Effector CD8-positive, alpha-beta T cell (primary cell): ENCODE measurements around the gene LINC01488.

Experiments
- DNase-seq: peaks from one replicate; lab custom pipeline; 2025; lab: John Stamatoyannopoulos, UW

Gene LINC01488

DNA sequence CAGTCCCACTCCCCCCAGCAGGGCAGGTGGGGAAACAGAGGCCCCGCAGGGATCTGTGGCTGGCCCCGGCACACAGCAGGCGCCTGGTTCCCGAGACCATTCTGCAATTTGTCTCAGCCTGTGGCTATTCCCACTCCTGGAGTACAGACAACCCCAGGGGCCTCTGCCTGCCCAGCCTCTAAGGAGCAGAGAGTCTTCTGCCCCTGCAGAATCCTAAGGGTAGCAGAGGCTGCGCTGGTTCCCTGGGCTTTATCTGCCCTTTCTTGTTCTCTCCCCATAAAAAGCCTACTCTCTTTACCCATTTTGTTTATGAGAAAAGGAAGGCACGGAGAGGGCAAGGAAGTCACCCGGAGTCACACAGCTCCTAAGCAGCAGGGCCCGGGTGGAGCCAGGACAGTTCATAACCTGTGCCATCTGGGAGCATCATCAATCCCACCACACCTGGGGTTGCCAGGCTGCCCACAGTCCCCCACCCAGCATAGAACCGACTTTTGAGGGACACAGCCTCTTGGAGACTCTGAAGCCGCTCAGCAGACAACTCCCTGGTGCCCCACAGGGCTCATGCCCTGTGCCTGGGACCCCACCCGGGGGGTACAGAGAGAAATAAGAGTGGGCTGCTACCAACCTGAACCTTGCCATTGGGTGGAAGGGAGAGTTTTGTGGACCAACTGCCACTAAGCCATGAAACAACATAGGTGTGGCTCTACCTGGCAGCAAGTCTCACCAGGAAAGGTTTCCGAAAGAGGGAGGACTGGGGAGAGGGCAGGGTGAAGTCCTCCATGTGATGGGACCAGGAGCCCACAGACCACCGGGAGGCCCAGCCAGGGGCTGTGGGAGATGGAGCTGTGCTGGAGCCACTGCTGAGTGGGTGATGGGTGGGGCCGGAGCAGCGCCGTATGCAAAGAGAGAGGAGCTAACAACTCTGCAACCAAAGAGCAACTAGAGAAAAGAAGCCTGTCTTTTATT lies 17.2 kb upstream of the LINC01488 start:
- no peak for DNase-seq

DNA sequence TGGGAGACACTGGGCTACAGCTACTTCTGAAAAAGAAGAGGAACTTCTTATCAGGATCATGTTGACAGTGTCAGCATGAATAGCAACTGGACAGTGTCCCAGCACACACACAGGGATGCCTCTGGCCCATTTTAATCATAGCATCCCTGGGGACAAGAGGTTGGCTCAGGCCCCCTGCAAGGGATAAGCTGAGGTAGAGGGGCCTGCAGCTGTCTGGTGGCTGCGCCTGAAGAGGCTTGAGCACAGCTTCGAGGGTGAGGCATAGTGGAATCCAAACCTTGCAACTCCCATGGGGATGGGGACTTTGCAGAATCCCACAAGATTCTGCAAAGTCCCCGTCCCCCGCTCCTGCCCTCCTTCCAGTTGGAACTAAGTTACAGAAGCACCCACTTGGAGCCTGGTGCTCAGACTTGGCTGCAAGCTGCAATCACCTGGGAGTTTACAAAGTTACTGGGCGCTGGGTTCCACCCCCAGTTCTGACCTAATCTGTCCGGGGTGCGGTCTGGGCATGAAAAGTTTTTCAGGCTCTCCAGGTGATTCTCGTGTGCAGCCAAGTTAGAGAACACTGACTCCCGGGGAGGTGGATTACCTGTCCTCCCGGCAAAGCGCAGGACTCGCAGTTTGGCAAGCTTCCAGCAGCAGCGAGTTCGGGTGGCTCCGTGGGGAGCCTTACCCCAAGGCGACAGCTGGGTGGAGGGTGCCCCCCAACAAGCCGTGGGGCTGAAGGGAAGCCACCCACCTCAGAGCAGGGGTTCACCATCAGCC lies 16.0 kb upstream of the LINC01488 start:
- DNase-seq = no peak

DNA sequence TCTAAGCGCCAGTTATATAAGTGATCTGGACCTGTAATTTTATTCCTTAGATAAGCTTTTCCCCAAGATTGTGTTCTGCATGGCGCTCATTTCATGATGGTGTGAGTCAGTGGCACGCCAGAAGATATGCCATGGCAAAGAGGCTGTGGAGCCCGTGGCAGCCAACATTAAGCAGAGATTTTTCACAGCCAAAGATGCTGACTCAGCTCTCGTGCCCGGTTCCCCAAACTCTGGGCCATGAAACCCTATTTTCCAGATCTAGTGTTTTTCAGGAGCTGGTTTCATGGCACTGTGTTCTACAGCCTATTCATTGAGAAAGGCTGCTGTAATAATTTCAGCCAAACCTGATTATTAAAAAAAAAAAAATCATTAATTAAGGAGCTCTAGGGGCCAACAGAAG lies 15.4 kb upstream of the LINC01488 start:
- DNase-seq = no peak

DNA sequence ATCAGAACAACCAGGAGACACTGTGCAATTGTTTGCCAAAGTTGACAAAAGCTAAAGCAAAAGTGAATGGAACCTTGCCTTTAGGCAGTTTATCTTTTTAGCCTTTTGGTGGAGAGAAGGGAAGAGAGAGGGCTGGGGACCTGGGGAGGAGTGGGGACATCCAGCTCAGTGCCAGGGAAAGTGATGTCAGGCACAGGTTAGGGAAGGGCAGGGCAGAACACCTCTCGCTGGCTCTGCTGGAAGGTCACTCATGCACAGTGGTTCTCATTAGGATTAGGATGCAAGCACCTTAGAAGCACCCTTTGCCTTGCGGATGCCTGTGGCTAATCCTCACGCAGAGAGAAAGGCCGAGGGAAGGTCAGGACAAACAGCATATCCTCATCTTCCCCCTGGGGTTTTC lies 14.3 kb upstream of the LINC01488 start:
- DNase-seq = no peak

DNA sequence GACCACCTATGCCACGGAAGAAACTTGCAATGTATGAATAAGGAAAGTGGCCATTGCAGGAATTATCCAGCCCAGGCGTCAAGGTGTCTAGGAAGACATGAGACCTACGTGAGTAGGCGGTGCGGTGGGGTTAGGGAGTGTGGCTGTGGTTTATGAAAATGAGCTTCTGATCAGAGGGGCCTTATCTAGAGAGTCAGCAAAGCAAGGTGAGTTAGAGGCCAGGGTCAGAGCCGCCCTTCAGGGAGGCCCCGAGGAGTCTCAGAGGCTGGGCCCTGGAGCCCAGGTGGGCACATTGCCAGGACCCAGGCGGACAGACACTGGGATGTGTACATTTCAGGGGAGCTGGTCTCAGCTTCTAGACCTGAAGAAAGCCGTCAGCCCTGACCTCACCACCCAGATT lies 13.8 kb upstream of the LINC01488 start:
- no peak for DNase-seq

DNA sequence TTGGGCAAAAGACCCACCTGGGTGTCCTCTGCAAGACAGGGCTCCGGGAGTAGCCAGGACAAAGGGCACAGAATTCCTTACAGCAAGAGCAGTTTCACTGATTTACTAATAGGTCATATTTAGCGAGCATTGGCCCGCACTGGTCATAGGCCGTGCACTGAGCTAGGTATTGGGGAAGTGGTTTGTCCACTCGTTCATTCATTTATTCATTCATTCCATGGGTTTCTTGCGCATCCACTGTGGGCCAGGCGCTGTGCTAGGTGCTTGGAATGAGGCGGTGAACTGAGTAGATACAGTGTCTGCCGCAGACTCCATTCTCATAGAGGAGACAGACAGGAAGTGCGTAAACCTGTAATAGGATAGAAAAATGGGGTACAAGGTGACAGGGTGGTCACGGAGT lies 13.2 kb upstream of the LINC01488 start:
- DNase-seq = no peak

DNA sequence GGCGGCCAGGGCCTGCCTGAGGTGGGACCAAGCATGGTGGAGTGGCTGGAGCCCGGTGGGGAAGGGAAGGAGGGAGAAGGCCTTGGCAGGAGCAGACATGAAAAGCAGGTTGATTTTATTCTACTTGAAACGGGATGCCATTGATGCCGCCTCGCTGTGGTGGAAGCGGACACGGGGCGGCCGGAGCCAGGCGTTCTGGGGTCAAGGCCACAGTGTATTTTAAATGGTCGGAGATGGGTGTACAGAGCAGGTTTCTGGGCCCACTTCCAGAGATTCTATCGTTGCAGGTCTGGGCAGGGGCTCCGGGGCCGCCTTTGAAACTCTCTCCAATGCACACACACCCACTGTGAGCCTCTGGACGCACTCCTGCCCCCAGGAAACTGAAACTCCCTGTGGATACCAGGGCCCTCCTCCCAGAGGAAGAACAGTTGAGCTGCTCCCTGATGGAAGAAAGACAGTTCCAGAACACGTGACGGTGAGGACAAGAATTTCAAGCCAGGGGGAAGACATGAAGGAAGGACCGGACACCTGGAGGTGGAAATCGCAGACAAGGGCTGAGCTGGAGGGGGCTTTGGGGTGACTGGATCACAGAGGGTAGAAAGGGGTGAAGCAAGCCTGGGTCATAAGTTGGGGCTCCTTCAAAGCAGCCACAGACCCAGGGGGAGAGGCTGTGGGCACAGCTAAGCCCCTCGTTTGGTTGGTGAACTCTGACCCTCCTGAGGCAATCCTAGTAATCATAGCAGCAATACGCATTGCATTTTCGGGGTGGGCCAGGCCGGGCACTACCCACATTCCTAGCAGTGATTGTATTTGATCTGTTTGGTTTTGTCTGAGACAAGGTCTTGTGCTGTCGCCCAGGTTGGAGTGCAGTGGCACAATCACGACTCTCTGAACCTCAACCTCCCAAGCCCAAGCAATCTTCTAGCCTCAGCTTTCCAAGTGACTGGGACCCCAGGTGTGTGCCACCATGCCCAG lies 12.3 kb upstream of the LINC01488 start:
- DNase-seq = no peak

DNA sequence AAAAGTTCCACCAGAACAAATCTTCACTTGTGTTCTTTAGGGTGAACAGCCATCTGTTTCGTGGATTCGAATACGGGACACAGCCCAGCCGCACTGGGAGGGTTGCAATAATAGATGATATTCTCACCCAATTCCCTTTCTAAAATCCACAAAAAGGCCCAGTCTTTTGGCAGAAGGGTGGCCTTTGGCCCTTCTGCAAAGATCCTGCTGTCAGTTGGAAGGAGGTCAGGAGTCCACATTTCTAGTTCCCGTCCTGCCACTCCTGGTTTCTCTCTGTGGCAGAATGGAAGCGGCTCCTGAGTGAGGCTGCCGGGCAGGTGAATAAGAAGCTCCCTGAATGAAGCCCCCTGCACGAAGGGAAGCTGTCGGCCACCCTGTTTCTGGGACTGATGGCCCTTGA lies 11.2 kb upstream of the LINC01488 start:
- DNase-seq = no peak

DNA sequence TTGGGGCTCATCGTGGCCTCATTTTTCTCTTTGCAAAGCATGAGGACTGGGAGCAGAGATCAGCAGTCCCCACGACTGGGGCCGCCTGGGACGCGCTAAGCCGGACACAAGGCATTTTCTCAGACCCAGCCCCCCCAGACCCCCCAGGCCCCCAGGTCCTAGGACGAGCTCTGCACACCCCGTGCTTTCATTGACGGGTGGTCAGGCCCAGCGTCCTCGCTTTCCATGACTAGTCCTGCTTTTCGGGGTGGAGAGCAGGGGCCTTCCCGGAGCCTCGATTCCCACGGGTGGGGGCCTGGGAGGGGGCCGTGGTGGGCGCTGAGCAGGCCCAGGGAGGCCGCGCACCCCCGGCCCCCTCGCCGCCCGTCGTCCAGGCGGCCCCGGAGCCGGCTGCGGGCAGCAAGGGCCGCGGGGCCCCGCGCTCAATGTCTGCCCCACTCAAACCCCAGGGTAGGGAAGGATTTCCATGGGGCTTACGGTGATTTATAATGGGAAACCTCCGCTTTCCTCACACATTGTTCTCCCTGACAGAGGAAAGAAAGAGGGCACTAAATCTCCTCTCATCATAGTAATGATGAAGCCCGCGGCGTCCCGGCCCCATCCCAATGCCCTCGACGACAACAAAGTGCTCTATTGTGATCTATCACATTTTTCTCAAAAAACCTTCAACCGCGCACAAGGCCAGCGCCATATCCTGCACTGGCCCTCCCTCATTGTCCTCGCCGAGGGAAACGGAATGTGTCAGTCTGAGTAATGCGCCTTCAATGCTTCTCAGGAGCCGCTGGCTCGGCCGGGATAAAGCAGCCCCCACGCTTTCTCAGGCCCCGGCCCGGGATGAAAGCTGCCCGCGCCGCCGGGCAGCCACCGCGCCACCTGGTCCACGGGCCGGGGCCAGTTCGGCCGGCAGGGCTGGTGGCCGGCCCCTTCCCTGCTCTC lies 10.4 kb upstream of the LINC01488 start:
- DNase-seq = no peak

DNA sequence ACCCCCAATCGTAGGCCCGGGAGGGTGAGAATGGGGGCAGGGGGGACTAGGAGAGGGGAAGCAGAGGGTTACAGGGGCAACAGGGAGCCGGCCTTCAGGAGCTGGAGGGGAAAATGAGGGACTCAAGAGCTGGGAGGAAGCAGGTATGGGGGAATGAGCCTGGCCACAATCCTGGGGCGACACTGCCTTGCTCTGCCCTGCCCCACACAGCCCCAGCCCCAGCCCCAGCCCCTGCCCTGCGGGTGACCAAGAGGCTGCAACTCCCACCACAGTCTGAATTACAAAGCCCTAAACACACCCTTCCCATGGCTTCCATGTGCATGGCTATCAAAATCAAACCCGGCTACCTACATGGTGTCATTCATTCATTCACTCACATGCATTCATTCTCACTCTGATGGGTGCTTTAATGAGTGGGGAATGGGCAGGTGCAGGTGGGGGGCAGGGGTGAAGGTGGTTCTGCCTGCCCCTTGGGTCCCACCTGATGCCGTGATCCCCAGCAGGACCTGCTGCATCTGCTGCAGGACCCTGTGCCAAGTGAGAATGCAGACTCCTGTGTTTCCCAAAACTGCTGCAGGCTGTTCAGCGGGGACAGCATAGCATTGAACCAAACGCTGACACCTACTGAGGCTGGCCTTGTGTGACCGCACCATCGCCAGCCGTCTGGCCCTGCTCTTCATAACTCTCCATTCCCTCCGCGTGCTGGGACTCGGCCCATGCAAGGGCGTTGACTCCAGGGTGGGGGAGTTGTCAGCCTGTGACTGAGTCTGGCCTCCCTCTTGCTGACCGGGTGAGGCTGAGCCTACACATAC lies 9.5 kb upstream of the LINC01488 start:
- DNase-seq = no peak

DNA sequence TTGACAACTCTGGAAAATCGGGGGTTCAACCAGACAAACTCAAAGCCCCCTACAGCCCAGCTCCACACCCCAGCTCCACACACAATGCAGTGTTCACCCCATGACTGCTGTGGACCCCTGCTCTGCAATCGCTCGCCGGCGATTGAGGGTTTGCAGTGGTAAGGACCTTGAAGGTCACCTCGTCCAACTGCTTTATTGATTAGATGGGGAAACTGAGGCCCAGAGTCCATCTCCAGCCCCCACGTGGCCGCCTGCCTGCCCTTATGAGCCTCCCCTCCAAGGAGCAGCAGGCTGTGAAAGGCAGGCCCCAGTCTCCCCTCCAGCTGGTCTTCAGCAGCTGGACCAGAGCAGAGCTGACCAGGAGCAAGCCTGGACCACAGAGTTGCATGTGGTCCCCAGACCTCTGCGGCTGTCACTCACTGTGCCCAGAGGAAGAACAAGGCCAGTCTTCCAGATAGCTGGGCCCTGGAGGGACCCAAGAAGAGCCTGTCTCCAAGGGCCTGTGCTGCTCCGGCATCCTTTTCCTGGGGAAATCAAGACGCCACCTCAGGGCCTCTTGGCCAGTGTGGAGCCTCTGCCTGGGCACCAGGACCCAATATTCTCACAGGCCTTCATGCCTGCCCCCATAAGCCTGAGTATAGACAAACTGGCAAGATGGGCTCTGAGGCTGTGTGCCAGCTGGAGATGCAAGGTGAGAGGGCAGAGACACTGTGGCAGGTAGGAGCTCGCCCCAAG lies 8.8 kb upstream of the LINC01488 start:
- no peak for DNase-seq

DNA sequence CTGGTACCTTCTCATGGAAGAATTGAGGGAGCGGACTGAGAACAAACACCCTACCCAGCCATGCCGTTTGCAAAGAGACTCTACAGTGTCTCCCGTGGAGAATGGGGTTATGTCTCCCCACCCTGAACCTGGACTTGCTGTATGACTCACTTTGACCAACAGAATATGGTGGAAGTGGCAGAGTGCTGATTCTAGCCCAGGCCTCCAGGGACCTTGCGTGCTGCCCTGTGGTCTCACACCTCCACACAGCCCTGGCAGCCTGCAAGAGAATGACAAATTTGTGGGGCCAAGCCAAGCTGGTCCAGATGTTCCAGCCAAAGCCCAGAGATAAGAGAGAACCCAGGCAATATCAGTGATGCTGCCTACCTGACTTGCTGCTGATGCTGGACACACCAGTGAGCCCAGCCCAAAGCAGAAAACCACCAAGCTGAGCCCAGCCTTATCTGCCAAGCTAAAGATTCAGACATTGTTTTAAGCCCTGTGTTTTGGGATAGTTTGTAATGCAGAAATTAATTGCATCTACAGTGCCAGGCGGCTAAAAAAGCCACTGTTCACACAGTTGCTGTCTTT lies 8.1 kb upstream of the LINC01488 start:
- DNase-seq = no peak

DNA sequence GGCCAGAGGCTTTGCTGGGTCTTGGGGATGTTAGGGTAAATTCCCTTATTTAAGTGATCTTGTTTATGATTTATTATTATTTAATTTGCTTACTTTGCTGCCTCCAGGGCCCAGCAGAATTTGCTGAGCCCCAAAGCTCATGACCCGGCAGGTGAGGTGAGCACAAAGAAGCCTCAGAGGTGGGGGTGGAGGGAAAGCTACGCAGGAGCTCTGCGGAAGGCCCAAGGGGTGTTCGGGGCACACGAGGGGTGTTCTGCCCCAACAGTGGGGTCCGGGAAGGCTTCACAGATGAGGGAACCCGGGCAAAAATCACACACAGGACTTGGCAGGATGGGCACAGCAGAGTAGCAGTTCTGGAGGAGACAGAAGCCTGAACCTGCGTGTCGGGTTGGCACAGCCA lies 6.7 kb upstream of the LINC01488 start:
- DNase-seq = no peak

DNA sequence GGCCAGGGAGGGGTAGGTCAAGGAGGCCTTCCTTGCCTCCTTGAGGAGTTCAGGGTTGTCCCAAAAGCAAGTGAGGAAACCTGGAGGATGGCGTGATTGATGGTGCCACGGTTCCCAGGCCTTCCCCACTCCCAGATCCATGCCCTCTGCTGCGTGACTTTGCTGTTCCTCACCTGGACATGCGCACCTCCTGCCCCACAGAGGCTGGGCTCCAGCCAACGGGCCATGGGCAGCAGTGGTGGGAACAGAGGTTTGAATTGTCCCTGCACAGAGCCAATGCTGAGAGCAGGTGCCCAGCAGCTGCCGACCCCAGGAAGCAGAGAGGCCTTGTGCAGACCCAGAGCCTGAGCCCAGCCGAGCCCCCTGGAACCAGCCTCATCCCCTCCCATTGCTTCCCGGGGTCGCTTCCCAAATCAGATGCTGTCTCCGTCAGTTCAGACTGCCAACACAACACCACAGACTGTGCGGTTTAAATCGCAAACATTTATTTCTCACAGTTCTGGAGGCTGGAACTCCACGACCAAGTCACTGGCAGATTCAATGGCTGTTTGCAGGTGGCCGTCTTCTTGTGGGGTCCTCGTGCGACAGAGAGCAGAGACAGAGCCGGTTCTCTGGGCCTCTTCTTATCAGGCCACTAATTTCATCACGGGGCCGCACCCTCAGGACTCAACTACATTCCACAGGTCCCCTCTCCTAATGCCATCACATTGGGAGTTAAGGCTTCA lies 6.2 kb upstream of the LINC01488 start:
- no peak for DNase-seq

DNA sequence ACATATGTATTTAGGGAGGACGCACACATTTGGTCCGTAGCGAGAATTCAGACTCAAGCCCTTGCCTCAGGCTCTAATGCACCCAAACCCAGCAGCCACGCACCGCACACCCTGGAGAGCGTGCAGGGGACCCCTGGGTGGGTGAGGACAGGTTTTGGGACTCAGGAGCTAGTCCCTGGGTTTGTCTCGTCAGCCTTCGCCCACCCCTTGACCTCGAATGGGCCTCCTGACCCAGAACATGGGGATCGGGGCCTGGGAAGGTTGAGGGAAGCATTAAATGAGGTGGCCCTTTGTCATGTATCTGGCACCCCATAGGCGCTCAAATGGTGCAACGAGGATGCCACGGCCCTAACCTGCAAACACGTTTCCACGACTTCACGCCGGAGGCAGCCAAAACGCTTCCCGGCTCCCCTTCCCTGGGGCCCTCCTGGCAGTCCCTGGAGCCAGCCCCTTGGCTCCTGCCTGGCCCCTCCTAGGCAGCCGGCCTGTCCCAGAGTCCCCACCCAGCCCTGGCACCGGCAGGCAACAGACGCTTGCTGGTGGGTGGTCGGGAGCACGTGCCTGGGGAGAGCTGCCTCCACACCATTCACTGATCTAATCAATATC lies 5.5 kb upstream of the LINC01488 start:
- DNase-seq = no peak

DNA sequence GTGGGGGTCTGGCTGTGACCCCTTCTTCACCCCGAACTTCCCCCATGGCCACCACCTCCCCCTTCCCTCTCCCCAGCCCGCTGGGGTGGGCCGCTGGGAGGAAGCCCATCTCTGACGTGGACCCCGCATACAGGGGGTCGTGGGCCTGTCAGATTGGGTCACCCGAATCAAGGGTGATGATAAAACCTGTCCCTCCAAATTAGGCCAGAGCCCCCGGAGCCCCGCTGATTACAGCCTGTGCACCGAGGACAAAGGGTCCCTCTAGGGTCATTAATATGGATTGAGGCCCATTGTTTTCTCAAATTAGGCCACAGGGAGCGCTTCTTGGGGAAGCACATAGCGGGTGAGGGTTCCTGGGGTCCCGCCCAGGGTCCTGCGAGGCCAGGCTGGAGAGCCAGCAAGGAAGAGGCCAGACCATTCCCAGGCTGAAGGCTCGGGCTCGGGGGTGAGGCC lies 4.9 kb upstream of the LINC01488 start:
- DNase-seq = no peak

DNA sequence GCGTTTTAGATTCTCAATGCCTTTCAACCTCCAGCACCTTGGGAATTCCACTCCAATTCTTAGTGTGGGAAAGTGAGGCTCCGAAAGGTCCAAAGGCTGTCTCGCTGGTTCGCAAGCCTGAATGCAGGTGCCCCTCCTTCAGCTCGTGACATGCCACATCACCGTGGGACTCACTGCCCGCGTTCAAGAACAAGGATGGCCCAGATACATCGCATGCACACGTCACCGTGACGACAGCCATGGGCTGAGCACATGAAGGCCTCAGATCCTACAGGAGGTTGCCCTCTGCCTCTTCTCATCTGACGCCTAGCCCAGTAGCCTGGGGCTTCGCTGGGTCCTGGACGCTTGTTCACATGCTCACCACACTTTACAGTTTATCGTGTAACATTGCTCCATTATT lies 4.4 kb upstream of the LINC01488 start:
- DNase-seq = no peak
